A673 (cell line): ENCODE data around the gene ABHD15. TPM values are rescaled to one million over a fixed set of nuclear protein-coding genes. Genes with fewer than 3 reads are reported as not detected.

Experiments
- BruUV-seq: library from RNA; stranded (reverse); fragments of 400-500 nt; replicated peaks from 2 replicates; lab custom pipeline; 2021; lab: Mats Ljungman, UMichigan
- CTCF ChIA-PET: fragments of 300-600 bp; sonication (Branson Sonifier 250); formaldehyde crosslinking; loops from one replicate; lab custom pipeline; 2022; ENCODE audit warnings: antibody characterized with exemption; lab: Charles Lee
- POLR2A ChIA-PET: fragments of 300-600 bp; sonication (Branson Sonifier 250); formaldehyde crosslinking; loops from one replicate; lab custom pipeline; 2022; ENCODE audit warnings: antibody characterized with exemption; ENCODE audit not compliant: low non-redundant PET; lab: Charles Lee
- DNase-seq: peaks from one replicate; pipeline ENCODE4 v3.0.0-alpha.2; 2015; ENCODE audit warnings: low spot score
- H3K27ac ChIP-seq: fragments of 200-600 bp; sonication (generic); 2 replicates; pipeline ENCODE4 v1.5.1; 2016; ENCODE audit warnings: mixed run types, low read depth, mild to moderate bottlenecking, mixed read lengths, antibody characterized with exemption, low read length; ENCODE audit not compliant: poor library complexity, severe bottlenecking
- H3K27me3 ChIP-seq: fragments of 200-600 bp; sonication (generic); replicated peaks from 2 replicates; pipeline ENCODE4 v1.6.1; 2017; ENCODE audit warnings: mixed run types, low read depth, mild to moderate bottlenecking, mixed read lengths, antibody characterized with exemption, low read length; ENCODE audit not compliant: insufficient read depth, poor library complexity
- H3K36me3 ChIP-seq: fragments of 200-600 bp; sonication (generic); 2 replicates; pipeline ENCODE4 v1.6.1; 2016; ENCODE audit warnings: mixed run types, mild to moderate bottlenecking, mixed read lengths, antibody characterized with exemption, low read length; ENCODE audit not compliant: insufficient read depth, poor library complexity, severe bottlenecking
- H3K4me1 ChIP-seq: fragments of 200-600 bp; sonication (generic); 2 replicates; pipeline ENCODE4 v1.6.1; 2017; ENCODE audit warnings: mixed run types, mild to moderate bottlenecking, mixed read lengths, antibody characterized with exemption, low read length; ENCODE audit not compliant: insufficient read depth, poor library complexity, severe bottlenecking
- H3K4me3 ChIP-seq: fragments of 200-600 bp; sonication (generic); 2 replicates; pipeline ENCODE4 v1.5.1; 2016; ENCODE audit warnings: low read depth, mixed run types, mild to moderate bottlenecking, mixed read lengths, low read length; ENCODE audit not compliant: poor library complexity, severe bottlenecking
- H3K9me3 ChIP-seq: fragments of 200-600 bp; sonication (generic); 2 replicates; pipeline ENCODE4 v1.6.1; 2016; ENCODE audit warnings: mixed run types, low read depth, mild to moderate bottlenecking, mixed read lengths, antibody characterized with exemption, low read length; ENCODE audit not compliant: poor library complexity, severe bottlenecking
- EZH2 ChIP-seq: fragments of 200-600 bp; sonication (generic); IDR thresholded peaks from 2 replicates; pipeline ENCODE4 v1.6.1; 2017; ENCODE audit warnings: borderline replicate concordance, low read depth, mild to moderate bottlenecking, mixed read lengths, antibody characterized with exemption, low read length; ENCODE audit not compliant: poor library complexity, severe bottlenecking
- intact Hi-C: fragments of 100-400 bp; cut with micrococcal nuclease; formaldehyde crosslinking; loops from one replicate; pipeline ENCODE4 v1.10.0; 2022; ENCODE audit not compliant: unreplicated experiment
- total RNA-seq: library from RNA; stranded (reverse); gene quantifications from 2 replicates; pipeline ENCODE4 v1.2.3, GENCODE V29; 2021
- TF ChIP-seq, protein P1 (sequence below): fragments of 300-800, 200-600 bp; sonication (generic); conservative IDR thresholded peaks from 2 replicates; pipeline ENCODE4 v1.5.1; 2017; ENCODE audit warnings: low read depth, mild to moderate bottlenecking, antibody characterized with exemption, low read length, moderate library complexity, mixed read lengths

The ABHD15 gene
- total RNA-seq, 1 experiment from 2014 or later: 5.4 TPM

DNA sequence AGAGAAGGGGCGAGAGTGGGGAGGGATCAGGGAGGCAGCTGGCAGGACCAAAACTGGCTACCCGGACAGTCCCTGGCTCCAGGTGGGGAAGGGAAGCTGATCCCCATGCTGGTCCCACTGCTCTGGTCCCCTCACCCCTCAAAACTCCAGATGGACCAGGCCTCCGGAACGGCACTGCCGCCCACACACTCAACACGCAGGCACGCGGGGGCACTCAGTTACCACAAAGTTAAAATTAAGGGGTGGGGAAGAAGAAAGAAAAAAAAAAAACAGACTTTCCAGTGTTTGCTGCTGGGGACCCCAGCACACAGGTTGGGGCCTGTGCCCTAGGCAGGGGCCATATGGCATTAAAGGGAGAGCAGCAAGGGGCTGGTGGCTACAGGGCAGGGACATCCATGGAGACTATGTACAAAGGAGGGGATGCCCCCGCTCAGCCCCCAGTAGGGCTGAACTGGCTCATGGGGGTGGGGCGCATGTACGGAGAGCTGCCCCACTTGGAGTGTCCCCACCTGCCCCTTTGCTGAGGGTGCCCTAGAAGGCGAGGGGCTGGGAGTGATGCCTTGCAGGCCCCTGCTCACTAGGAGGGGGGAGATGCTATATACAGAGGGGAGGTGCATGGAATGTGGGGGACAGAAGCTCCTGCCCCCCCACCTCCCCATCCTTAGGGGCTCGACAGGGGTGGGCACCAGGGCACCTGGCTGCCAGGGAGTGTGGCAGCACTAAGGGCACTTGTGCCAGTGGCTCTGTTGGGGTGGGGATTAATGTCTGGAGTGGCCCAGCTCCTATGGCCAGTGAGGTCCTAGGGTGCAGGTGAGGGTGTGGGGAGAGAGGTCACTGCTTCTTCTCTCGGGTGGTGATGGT, 7.3 kb upstream of the ABHD15 start:
- H3K9me3 ChIP-seq: no peaks in the 10 kb centered on the region
- H3K4me3 ChIP-seq: no peak overlapping the region
- intact Hi-C loops: no loop called here
- H3K27me3 ChIP-seq: no peaks in the 10 kb centered on the region
- DNase-seq: no peak
- peaks cover 22% of the 10 kb centered on the region for H3K4me1 ChIP-seq
- no peak for TF ChIP-seq EZH2
- TF ChIP-seq, protein P1, sequence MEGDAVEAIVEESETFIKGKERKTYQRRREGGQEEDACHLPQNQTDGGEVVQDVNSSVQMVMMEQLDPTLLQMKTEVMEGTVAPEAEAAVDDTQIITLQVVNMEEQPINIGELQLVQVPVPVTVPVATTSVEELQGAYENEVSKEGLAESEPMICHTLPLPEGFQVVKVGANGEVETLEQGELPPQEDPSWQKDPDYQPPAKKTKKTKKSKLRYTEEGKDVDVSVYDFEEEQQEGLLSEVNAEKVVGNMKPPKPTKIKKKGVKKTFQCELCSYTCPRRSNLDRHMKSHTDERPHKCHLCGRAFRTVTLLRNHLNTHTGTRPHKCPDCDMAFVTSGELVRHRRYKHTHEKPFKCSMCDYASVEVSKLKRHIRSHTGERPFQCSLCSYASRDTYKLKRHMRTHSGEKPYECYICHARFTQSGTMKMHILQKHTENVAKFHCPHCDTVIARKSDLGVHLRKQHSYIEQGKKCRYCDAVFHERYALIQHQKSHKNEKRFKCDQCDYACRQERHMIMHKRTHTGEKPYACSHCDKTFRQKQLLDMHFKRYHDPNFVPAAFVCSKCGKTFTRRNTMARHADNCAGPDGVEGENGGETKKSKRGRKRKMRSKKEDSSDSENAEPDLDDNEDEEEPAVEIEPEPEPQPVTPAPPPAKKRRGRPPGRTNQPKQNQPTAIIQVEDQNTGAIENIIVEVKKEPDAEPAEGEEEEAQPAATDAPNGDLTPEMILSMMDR: no peak
- BruUV-seq: no TSS peak
- POLR2A ChIA-PET: interaction anchor here (0.5 kb wide), 1 partner anchor 202 kb away, joined by 3 read pairs; no protein-coding TSS in a partner anchor
- CTCF ChIA-PET: interaction anchor here (0.6 kb wide), 1 partner anchor 425 kb away, joined by 4 read pairs; no protein-coding TSS in a partner anchor
- H3K27ac ChIP-seq: peak overlapping the region; percentile 28
- peaks cover 58% of the 10 kb centered on the region for H3K36me3 ChIP-seq

DNA sequence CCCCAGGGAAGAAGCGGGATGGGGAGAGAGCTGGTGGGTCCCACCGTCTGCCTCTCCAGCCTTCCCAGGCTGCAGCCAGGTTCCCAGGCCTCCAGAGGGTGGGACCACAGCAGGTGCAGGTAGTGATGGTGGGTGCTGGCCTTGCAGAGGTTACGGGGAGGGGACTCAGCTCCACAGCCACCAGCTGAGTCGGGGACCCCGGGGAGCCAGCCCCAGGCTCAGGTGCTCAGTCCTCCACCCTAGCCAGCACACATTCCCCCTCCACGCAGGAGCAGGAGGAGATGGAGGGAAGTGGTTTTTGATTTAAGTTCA, 6.7 kb upstream of the ABHD15 start:
- peaks cover 53% of the 10 kb centered on the region for H3K36me3 ChIP-seq
- TF ChIP-seq, protein P1: no peak
- H3K4me1 ChIP-seq: peaks cover 23% of the 10 kb centered on the region
- intact Hi-C loops: no loop called here
- H3K27me3 ChIP-seq: no peaks in the 10 kb centered on the region
- no peak for DNase-seq
- H3K4me3 ChIP-seq: no peak overlapping the region
- no peak overlapping the region for H3K27ac ChIP-seq
- ChIA-PET CTCF (no interaction called here), POLR2A (no interaction called here)
- BruUV-seq: TSS peak; percentile 50
- no peaks in the 10 kb centered on the region for H3K9me3 ChIP-seq

DNA sequence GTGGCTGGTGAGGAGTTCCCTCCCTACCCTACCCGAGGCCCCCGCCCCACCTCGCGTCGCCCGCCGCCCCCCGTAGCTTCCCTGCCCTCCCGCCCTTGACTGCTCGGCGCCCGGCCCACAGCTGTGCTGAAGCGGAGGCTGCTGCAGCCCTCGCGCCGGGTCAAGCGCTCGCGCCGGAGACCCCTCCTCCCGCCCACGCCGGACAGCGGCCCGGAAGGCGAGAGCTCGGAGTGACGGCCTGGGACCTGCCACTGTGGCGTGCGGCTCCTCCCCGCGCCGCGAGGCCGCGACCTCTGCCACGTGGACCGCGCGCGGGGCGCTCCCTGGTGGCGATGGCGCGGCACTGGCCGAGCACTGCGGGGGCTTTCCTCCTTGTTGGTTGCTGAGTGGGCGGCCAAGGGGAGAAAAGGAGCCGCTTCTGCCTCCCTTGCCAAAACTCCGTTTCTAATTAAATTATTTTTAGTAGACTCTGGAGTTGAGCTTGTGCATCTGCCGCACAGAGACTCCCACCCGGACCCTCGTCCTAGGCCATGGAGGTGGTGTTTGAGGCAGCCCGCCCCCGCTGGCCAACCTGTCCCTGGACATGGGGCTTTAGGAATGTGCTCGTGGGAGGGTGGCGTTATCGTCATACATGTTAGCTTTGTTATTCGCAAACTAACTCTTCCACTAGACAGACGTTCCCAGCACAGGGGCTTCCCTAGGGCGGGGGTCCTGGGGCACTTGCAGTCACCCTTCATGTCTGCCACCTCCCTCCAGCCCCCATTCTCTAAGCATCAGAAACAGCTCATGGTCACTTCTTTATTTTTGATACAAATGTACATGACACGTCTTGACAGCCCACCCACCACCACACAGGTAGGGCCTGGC, 6.1 kb upstream of the ABHD15 start:
- peaks cover 19% of the 10 kb centered on the region for H3K4me1 ChIP-seq
- intact Hi-C loops: no loop called here
- peaks cover 48% of the 10 kb centered on the region for H3K36me3 ChIP-seq
- BruUV-seq: no TSS peak
- CTCF ChIA-PET: interaction anchor here (0.5 to 0.7 kb wide), 4 partner anchors 8 to 447 kb away, joined by 3 to 6 read pairs (median 4); no protein-coding TSS in a partner anchor
- H3K4me3 ChIP-seq: no peak overlapping the region
- DNase-seq: peak; percentile 66
- TF ChIP-seq, protein P1: peak; percentile 60
- no peak for TF ChIP-seq EZH2
- H3K9me3 ChIP-seq: no peaks in the 10 kb centered on the region
- no peaks in the 10 kb centered on the region for H3K27me3 ChIP-seq
- H3K27ac ChIP-seq: no peak overlapping the region
- POLR2A ChIA-PET: no interaction called here
